GM23248 (cell line): ENCODE measurements around the gene MAP3K19.

Experiments used
- EZH2 ChIP-seq: fragments of 200-600 bp; sonication (generic); IDR thresholded peaks from 2 replicates; pipeline ENCODE4 v1.6.1; 2018; ENCODE audit warnings: antibody characterized with exemption, mild to moderate bottlenecking; ENCODE audit not compliant: insufficient read depth, poor library complexity, severe bottlenecking
- EZH2phosphoT487 ChIP-seq: fragments of 200-600 bp; sonication (generic); IDR thresholded peaks from 2 replicates; pipeline ENCODE4 v1.6.1; 2018; ENCODE audit warnings: antibody characterized with exemption, moderate library complexity, mild to moderate bottlenecking, low read depth; ENCODE audit not compliant: insufficient read depth

DNA sequence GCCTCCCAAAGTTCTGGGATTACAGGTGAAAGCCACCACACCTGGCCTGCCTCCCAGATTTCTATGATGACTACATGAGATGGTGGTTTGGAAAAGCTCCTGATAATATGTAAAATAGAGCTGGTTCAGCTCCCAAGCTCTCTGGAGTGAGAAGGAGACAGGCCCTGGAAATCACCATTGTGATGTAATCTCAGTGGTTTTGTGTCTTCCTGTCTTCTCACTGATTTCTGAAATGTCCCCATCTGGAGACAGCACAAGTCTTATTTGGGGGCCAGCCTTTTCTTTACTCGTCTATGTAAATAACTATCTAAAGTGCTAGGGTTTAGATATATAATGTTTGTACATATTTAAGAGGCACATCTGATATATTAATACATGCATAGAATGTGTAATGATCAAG, 64.6 kb downstream of the MAP3K19 start:
- TF ChIP-seq EZH2, result no peak
- no peak for TF ChIP-seq EZH2phosphoT487
